WI38 (cell line): ENCODE data around the gene ENTPD1.
"Not testable (repeated sequence)": the region's sequence is repeated elsewhere in the genome, so short reads cannot be mapped to it uniquely, and the experiment has no call there.

Source experiments
- H3K4me3 ChIP-seq: 2 replicates; pipeline ENCODE4 v1.5.1; 2011; ENCODE audit warnings: low read depth, mild to moderate bottlenecking, control low read depth, low read length
- CTCF ChIP-seq: IDR thresholded peaks from 2 replicates; pipeline ENCODE4 v1.5.1; 2012; ENCODE audit warnings: low read depth, mild to moderate bottlenecking, control low read depth, low read length

Gene ENTPD1

GRCh38 chr10:95907456-95908253 lies 151.7 kb downstream of the ENTPD1 start, which contains the start of gene CC2D2B:
TSS of gene CC2D2B (plus strand) at chr10:95907975. CDS start at chr10:95911324, 3,349 bp downstream.
- peak within 1 kb of the TSS; percentile 77 for H3K4me3 ChIP-seq
- TF ChIP-seq CTCF = 0 out of 2 replicates have a peak, but pooled peaks have one; percentile 11

- no peak for TF ChIP-seq CTCF
- no peak overlapping the region for H3K4me3 ChIP-seq
These were observed 152.5 kb downstream of the ENTPD1 start for GRCh38 chr10:95908450-95908849.

GRCh38 chr10:95909561-95909960 lies 153.6 kb downstream of the ENTPD1 start:
- H3K4me3 ChIP-seq = no peak overlapping the region
- no peak for TF ChIP-seq CTCF

DNA sequence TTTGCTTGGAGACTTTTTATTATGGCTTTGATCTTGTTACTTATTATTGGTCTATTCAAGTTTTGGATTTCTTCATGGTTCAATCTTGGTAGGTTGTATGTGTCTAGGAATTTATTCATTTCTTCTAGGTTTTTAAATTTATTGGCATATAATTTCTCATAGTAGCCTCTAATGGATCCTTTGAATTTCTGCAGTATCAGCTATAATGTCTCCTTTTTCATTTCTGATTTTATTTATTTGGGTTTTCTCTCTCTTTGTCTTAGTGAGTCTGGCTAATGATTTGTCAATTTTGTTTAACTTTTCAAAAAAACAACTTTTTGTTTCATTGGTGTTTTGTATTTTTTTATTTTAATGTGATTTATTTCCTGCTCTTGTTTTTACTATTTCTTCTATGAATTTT lies 160.1 kb downstream of the ENTPD1 start:
- not testable (repeated sequence) for H3K4me3 ChIP-seq
